GM21526 (cell line): ENCODE measurements around the gene ENTHD1.
"Not testable (repeated sequence)": the region's sequence is repeated elsewhere in the genome, so short reads cannot be mapped to it uniquely, and the experiment has no call there.

Source experiments
- ATAC-seq: cut with Tn5 transposase; IDR thresholded peaks from one replicate; pipeline ENCODE4 v1.9.1; 2021; ENCODE audit warnings: moderate library complexity; ENCODE audit not compliant: unreplicated experiment, low FRiP score

The ENTHD1 gene

GRCh38 chr22:39735776-39736175 lies 157.8 kb downstream of the ENTHD1 start:
- no peak for ATAC-seq

GRCh38 chr22:39734866-39735265 lies 158.7 kb downstream of the ENTHD1 start:
- ATAC-seq, result no peak

- ATAC-seq, result not testable (repeated sequence)
Observed at GRCh38 chr22:39734046-39734445, 159.5 kb downstream of the ENTHD1 start.

GRCh38 chr22:39733191-39733590 lies 160.4 kb downstream of the ENTHD1 start:
- ATAC-seq, result no peak

- no peak for ATAC-seq
Observed at GRCh38 chr22:39732625-39733024, 160.9 kb downstream of the ENTHD1 start.

GRCh38 chr22:39731881-39732555 lies 161.5 kb downstream of the ENTHD1 start:
- ATAC-seq, result no peak

DNA sequence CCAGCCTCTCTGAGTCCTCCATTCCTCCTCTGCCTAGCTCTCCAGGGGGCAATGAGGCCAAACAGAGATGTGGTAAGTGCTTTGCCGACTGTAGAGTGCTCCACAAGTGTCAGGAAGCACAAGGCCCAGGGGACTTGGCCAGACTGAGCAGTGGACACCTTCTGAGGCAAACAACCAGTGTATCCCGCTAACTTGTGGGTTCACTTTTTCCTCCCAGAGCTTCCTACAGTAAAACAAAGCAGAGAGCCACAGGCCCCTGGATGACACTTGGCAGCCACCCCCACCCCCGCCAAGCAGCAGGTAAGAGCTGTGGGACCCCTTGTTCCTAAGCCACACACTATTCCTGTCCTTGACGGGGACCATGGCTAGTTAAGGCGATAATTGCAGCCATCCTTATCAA lies 162.1 kb downstream of the ENTHD1 start:
- no peak for ATAC-seq

DNA sequence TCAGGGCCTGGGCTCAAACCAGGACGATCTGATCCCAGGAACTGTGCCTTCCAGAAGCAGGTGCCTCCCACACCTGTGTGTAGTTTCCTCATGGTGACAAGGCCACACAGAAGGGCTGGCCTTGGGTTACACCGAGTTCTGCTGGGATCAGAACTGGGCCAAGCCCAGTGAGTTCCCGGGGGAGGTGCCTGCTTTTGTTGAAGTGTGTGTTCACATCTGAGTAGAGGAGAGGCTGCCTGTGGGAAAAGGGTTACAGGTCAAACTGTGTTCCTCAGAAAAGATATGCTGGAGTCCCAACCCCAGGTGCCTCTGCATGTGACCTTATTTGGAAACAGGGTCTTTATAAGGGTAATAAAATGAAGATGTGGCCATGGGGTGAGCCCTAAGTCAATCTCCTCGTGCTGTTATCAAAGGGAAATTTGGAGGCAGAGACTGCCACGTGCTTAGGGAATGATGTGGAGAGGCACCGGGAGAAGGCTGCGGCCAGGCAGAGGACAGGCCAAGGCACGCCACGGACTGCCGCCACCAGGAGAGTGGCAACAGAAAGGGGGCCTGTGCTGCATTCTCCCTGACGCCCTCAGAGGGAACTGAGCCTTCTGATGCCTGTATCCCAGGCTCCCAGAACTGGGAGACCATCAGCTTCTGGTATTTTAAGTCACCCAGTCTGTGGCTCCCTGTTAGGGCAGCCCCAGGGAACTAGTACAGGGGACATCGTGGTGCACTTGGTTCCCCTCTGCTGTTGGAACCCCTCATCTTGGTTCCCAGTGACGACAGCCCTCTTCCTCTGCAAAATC lies 164.2 kb downstream of the ENTHD1 start:
- no peak for ATAC-seq

DNA sequence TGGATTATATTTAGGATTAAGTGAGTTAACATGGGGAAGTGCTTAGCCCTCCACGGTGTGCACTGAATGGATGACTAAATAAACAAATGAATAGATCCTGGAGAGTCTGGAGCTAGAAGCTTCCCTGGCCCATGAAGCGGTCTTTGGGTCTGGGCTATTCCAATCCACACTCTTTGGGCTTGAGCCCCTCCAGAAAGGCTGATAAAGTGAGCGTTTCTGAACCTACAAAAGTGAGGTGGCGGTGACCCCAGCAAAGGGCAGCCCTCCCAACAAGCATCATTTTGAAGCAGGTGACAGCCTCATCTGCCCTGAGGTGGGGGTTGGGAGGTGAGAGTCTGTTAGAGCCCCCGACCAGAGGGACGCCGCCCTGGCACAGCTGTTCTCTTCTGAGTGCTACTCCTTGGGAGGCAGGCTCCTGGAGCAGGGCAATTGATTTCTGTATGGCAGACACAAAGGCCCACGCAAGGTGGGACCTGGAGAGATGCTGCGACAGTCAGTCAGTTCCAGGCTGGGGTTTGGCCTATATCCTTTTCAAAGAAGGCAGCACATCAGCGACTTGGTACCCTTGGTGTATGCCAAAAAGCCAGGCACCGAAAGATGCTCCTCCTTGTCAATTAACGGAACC lies 165.2 kb downstream of the ENTHD1 start:
- ATAC-seq, result no peak

- ATAC-seq, result no peak
Observed at GRCh38 chr22:39727541-39727940, 166.0 kb downstream of the ENTHD1 start.

- ATAC-seq, result no peak
Observed at GRCh38 chr22:39725351-39726035, 168.1 kb downstream of the ENTHD1 start.

GRCh38 chr22:39724857-39725256 lies 168.7 kb downstream of the ENTHD1 start:
- no peak for ATAC-seq

- ATAC-seq, result no peak
Observed at GRCh38 chr22:39724390-39724789, 169.2 kb downstream of the ENTHD1 start.

GRCh38 chr22:39723899-39724351 lies 169.6 kb downstream of the ENTHD1 start:
- ATAC-seq, result no peak

- ATAC-seq, result no peak
Observed at GRCh38 chr22:39723463-39723862, 170.1 kb downstream of the ENTHD1 start.

DNA sequence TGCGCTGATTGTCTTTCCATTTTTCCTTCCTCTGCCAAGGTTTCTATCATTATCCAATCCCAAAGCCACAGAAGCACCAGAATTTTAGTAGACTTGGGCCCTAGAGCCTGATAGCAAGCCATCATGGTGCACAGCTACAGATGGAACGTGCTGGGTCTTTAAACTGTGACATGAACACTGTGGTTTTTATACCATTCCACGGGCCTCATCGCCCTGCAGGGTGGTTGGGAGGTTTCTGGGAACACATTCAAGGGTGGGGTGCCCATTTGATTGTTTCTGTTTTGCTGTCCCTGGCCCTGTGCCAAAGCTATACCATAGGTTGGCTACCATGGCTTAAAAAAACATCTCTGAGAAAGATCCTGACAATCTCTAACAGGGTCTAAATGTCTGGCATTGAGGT lies 171.1 kb downstream of the ENTHD1 start:
- ATAC-seq, result no peak

DNA sequence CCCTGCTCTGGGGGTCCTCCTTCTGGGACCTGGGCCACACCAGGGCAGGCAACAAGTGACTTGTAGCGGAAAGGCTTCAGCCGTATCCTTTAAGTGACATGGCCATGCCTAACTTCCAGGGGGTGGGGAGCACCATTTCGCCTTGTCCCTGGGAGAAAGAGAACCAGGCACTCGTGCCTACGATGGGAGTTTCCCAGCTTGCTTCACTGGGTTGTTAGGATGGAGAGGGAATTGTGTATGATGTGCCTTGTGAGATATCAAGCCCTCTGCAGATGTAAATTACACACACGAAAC lies 171.6 kb downstream of the ENTHD1 start:
- no peak for ATAC-seq

DNA sequence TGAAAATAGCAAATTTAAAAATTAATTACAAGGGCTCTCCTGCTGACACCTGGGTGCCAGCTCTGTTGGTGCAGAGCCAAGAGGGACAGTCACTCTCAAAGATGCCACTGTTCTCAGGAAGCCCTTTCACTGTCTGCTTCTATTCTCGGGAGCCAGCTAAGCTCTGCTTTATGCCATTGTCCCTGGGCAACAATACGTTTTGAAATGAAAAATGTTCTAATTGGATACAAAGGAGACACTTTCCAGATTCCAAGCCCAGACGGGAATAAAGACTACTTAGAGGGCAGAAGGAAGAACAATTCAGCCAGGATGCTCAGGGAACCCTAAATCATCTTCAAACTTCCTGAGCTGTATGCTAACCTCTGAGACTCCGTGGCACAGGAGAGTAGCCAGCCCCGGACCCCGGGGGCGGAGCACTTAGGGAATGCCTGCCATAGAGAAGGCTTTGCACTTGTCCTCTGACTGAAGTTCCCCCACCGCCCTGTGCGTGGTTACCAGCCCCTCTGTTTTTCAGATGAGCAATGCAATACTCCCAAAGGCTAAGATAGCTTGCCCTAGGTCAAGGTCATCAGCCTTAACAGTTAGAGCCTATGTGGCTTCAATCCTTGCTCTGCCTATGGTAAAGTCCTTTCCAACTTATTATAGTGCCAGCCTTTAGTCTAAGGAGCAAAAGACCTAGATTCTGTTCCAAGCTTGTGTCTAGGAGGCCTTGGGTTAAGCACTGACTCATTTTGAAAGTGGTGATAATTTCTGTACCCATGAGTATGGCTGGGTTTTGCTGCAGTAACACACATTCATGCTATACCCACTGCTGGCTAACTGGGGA lies 172.1 kb downstream of the ENTHD1 start:
- ATAC-seq, result no peak

DNA sequence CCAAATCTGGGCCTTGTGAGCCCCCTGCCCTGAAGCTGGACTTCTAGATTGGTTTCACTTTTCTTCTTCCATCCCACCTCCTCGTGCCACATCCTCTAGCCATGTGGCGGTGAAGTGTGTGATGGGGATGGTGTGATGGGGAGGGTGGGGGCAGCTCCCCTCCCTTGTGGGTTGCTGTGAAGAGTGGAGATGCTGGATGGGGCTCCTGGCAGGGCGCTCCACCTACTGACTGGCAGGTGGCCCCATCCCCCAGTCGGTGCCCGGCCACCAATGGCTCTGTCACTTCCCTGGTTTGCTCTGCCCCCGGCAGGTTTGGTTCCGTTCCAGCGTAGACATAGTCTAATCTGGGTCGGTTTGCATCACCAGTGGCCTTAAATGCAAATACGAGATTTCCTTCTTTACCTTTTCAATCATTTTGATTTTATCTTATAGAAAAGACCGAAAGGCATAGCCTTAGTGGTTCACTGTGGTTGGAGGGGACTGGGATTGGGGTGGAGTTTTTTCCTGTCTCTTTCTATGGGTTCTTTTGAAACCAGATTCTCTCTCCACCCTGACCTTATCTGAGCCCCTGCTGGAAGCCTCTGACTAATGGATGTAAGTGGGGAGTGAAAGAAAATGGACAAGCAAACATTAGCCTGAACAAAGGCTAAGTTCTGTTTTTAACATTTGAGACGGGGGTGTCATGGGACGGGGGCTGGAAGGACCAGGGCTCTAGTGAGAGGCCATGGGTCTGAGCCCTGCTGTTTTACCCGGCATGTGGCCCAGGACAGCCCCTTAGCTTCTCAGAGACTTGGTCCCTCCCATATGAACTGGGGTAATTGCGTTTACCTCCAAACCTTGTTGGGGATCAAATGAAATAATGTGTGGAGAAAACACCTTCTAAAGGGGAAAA lies 173.8 kb downstream of the ENTHD1 start:
- ATAC-seq, result no peak
